ENCODE measurements around the gene CALN1. TPM values are rescaled to one million over a fixed set of nuclear protein-coding genes. Genes with fewer than 3 reads are reported as not detected.

CALN1 gene
- total RNA-seq, 1 donor from 2014 or later: 1.9 TPM

DNA sequence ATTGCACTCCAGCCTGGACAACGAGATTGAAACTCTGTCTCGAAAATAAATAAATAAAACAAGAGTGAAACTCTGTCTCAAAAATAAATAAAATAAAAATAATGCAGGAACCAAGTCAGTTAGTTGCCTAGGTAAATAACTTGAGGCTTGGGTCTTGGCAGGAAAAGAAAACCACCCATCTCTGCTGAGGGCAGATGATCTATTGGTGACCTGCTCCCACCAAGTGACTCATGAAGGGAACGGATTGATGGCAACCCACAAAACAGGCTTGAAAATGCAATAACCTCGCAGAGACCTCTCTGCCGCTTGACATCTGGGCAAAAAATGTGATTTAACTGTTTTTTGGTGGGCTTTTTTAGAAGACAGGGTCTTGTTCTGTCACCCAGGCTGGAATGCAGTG lies 86.6 kb downstream of the CALN1 start:
- Mint-ChIP-seq H3K4me1 (ENCODE audit: unreplicated experiment) (no peaks in the 10 kb centered on the region), H3K36me3 (no peaks in the 10 kb centered on the region), H3K9me3 (no peaks in the 10 kb centered on the region), H3K27ac (no peak overlapping the region), H3K27me3 (peaks cover 13% of the 10 kb centered on the region), H3K4me3 (no peak overlapping the region)
- DNase-seq (ENCODE audit: extremely low spot score, unreplicated experiment): no peak
- TF ChIP-seq, protein P1, sequence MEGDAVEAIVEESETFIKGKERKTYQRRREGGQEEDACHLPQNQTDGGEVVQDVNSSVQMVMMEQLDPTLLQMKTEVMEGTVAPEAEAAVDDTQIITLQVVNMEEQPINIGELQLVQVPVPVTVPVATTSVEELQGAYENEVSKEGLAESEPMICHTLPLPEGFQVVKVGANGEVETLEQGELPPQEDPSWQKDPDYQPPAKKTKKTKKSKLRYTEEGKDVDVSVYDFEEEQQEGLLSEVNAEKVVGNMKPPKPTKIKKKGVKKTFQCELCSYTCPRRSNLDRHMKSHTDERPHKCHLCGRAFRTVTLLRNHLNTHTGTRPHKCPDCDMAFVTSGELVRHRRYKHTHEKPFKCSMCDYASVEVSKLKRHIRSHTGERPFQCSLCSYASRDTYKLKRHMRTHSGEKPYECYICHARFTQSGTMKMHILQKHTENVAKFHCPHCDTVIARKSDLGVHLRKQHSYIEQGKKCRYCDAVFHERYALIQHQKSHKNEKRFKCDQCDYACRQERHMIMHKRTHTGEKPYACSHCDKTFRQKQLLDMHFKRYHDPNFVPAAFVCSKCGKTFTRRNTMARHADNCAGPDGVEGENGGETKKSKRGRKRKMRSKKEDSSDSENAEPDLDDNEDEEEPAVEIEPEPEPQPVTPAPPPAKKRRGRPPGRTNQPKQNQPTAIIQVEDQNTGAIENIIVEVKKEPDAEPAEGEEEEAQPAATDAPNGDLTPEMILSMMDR (conservative IDR thresholded peaks at IDR 0.05): no peak

DNA sequence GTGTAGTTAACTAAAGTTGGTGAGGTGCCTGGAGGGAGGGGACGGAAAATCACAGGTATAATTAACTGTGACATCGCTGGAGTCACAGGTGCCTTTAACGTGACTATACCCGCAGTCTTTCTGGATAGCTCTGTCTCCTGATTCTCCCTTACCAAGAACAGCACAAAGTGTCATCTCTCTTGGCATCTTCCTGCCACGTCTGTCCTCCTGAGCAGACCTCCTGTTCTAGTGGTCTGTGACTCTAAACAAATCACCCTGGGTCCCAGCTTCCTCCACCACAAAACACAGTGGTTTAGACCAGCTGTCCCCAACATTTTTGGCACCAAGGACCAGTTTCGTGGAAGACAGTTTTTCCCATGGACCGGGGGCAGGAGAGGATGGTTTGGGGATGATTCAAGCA lies 90.5 kb downstream of the CALN1 start:
- Mint-ChIP-seq H3K27me3 (peaks cover 25% of the 10 kb centered on the region), H3K9me3 (no peaks in the 10 kb centered on the region), H3K27ac (no peak overlapping the region), H3K4me3 (no peak overlapping the region), H3K4me1 (ENCODE audit: unreplicated experiment) (no peaks in the 10 kb centered on the region), H3K36me3 (no peaks in the 10 kb centered on the region)
- TF ChIP-seq, protein P1 (conservative IDR thresholded peaks at IDR 0.05): no peak
- DNase-seq (ENCODE audit: extremely low spot score, unreplicated experiment): no peak

DNA sequence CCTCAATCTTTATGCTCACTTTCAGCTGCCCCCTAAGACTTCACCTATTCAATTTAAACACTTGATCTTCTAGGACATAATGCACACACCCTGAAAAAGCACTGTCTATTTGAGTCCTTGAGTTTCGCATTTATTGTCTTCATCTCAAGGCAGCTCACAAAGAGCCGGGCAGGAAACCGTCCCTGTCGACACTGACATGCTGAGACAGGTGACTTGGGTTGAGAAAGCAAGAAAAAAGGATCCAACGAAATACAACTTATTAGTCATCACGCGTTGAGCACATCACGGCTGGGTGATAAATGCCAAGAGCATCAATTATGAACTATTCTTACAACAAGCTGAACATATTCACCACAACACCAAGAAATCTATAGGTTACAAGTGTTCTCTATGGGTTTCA lies 91.1 kb downstream of the CALN1 start:
- peaks cover 29% of the 10 kb centered on the region for H3K27me3 Mint-ChIP-seq
- H3K4me1 Mint-ChIP-seq (ENCODE audit: unreplicated experiment): no peaks in the 10 kb centered on the region
- no peaks in the 10 kb centered on the region for H3K36me3 Mint-ChIP-seq
- no peak for DNase-seq (ENCODE audit: extremely low spot score, unreplicated experiment)
- TF ChIP-seq, protein P1 (conservative IDR thresholded peaks at IDR 0.05): no peak
- no peak overlapping the region for H3K4me3 Mint-ChIP-seq
- H3K27ac Mint-ChIP-seq: no peak overlapping the region
- H3K9me3 Mint-ChIP-seq: no peaks in the 10 kb centered on the region

DNA sequence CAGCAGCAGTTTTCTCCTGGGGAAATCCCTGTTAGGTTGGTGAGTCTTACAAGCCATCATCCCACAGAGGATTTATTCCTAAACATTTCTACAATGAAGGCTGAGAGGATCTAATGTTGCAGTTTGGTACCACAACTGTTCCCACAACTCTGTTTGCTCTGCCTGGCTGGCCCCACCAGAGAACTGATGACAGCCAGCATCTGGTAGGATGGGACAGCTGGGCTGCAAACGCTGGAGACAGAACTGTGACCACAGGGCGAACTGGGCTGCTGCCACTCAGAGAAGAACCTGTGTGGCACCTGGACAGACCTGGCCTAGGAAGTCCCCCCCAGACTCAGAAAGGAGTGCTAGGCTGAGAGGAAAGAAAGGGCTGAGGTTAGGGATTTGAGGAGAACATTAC lies 94.8 kb downstream of the CALN1 start:
- TF ChIP-seq, protein P1 (conservative IDR thresholded peaks at IDR 0.05): no peak
- H3K9me3 Mint-ChIP-seq: no peaks in the 10 kb centered on the region
- H3K27ac Mint-ChIP-seq: no peak overlapping the region

DNA sequence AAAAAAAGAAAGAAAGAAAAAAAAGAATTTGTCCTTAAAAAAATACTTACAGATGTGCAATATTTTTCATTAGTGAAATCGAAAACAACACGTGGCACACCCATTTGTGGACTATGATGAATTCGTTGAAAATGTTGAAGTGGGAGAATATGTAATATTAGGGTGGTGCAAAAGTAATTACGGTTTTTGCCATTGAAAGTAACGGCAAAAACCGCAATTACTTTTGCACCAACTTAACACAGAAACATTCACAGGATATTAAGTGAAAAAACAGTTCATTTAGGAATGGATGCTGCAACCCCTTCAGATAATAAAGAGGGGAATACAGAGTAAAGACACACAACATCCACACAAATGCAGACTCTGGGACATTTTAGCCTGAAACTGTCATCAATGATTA lies 96.0 kb downstream of the CALN1 start:
- H3K9me3 Mint-ChIP-seq: no peaks in the 10 kb centered on the region
- TF ChIP-seq, protein P1 (conservative IDR thresholded peaks at IDR 0.05): no peak
- DNase-seq (ENCODE audit: extremely low spot score, unreplicated experiment): no peak
- no peaks in the 10 kb centered on the region for H3K4me1 Mint-ChIP-seq (ENCODE audit: unreplicated experiment)
- H3K4me3 Mint-ChIP-seq: no peak overlapping the region
- H3K27me3 Mint-ChIP-seq: peaks cover 23% of the 10 kb centered on the region
- no peak overlapping the region for H3K27ac Mint-ChIP-seq
- no peaks in the 10 kb centered on the region for H3K36me3 Mint-ChIP-seq

More for the DNA sequence above, 94.8 kb downstream of the CALN1 start:
- H3K27me3 Mint-ChIP-seq: peaks cover 28% of the 10 kb centered on the region
- no peaks in the 10 kb centered on the region for H3K4me1 Mint-ChIP-seq (ENCODE audit: unreplicated experiment)
- H3K4me3 Mint-ChIP-seq: no peak overlapping the region
- H3K36me3 Mint-ChIP-seq: no peaks in the 10 kb centered on the region
- no peak for DNase-seq (ENCODE audit: extremely low spot score, unreplicated experiment)

DNA sequence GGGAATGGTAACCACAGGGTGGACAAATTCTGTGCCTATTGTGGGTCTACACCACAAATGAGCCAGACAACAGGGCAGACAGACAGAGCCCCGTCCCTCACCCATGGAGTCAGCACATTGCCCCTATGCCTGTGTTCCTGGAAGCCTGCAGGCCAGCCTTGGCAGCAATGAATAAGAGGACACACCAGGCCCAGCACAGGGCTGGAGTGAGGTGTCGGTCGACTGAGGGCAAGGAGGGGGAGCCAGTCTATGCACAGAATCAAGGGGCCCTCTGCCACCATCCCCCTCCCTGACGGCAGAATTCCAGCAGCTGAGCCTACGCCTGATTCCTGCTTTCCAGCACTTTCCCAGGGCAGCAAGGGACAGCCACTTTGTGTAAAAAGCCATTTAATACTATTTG lies 98.2 kb downstream of the CALN1 start:
- Mint-ChIP-seq H3K36me3 (no peaks in the 10 kb centered on the region), H3K4me3 (no peak overlapping the region), H3K4me1 (ENCODE audit: unreplicated experiment) (no peaks in the 10 kb centered on the region), H3K9me3 (no peaks in the 10 kb centered on the region), H3K27me3 (peaks cover 18% of the 10 kb centered on the region), H3K27ac (no peak overlapping the region)
- TF ChIP-seq, protein P1 (conservative IDR thresholded peaks at IDR 0.05): no peak
- DNase-seq (ENCODE audit: extremely low spot score, unreplicated experiment): no peak

All from type B pancreatic cell (in vitro differentiated cells).